ENCODE data around the gene SOST.
A peak's percentile ranks its signal among the peaks of the same experiment; 100 is the strongest.

The SOST gene

DNA sequence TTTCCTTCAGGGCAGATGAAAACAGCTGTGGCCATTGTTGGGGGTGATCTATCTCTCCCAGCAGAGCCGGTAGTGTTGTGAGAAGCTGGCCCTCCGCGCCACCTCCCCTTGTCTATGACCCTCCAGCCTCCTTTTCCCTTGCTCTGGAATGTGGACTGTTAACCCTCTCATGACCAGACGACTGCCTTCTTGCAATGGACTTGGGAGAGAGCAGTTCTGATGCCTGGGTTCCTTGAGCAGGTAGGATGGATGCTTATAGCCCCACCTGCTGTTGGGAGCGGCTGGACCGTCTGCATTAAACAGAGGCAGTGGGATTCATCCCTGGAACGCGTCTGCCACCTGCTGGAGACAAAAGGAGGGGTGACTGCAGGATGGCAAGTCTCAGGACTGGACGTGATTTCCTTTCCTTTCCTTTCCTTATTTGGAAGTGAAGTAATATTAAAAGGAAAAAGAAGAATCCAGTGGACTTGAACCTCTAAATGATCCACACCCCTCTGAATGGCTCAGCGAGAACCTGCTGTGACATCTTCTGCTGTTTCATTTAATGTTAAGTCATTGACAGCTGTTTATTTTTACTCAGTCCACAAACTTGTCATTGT lies 1.8 kb upstream of the SOST start:
- ChIA-PET CTCF (interaction anchor here (0.6 to 6.9 kb wide), 52 partner anchors 8 to 460 kb away, joined by 3 to 132 read pairs (median 5); partner anchors contain the start of genes CFAP97D1, DHX8 and ETV4), POLR2A (interaction anchor here (1.3 to 1.8 kb wide), 2 partner anchors 66 to 186 kb away, joined by 4 to 8 read pairs; no protein-coding TSS in a partner anchor)
- no peak overlapping the region for H3K27ac ChIP-seq (ENCODE audit: extremely low read depth, low read depth, low read length)
- no peaks in the 10 kb centered on the region for H3K9me3 ChIP-seq (ENCODE audit: control insufficient read depth, insufficient read depth, low read depth, low read length)
- peaks cover 2% of the 10 kb centered on the region; the same call in 1 of the 2 replicates for H3K4me1 ChIP-seq (ENCODE audit: control insufficient read depth, insufficient read depth, low read length)
- H3K36me3 ChIP-seq (ENCODE audit: control insufficient read depth in 2 of 2, insufficient read depth in 1 of 2, low read length in 2 of 2): no peaks in the 10 kb centered on the region
- no peak overlapping the region for H3K4me3 ChIP-seq (ENCODE audit: low read depth, low read length)
- TF ChIP-seq ZEB2 (tag by site-specific recombination; IDR thresholded peaks at IDR 0.05): peak; percentile 80
- TF ChIP-seq ZNF600 (tag by site-specific recombination; IDR thresholded peaks at IDR 0.05): peak; percentile 52; the same call in 1 of the 2 replicates
- TF ChIP-seq ZBTB20 (tag by site-specific recombination; IDR thresholded peaks at IDR 0.05): 0 out of 2 replicates have a peak, but pooled peaks have one; percentile 25
- TF ChIP-seq ZNF114 (tag by site-specific recombination; IDR thresholded peaks at IDR 0.05): no peak
- TF ChIP-seq, protein P1, sequence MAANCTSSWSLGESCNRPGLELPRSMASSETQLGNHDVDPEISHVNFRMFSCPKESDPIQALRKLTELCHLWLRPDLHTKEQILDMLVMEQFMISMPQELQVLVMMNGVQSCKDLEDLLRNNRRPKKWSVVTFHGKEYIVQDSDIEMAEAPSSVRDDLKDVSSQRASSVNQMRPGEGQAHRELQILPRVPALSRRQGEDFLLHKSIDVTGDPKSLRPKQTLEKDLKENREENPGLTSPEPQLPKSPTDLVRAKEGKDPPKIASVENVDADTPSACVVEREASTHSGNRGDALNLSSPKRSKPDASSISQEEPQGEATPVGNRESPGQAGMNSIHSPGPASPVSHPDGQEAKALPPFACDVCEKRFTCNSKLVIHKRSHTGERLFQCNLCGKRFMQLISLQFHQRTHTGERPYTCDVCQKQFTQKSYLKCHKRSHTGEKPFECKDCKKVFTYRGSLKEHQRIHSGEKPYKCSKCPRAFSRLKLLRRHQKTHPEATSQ (tag by site-specific recombination; IDR thresholded peaks at IDR 0.05): no peak
- no peak for TF ChIP-seq SETDB1 (IDR thresholded peaks at IDR 0.05; ENCODE audit: insufficient read length, low read length)
- TF ChIP-seq ZNF701 (tag by site-specific recombination; IDR thresholded peaks at IDR 0.05): no peak
- no peak for TF ChIP-seq ZNF626 (tag by site-specific recombination; IDR thresholded peaks at IDR 0.05)
- TF ChIP-seq ZNF768 (tag by site-specific recombination; IDR thresholded peaks at IDR 0.05): no peak
- TF ChIP-seq, protein P2, sequence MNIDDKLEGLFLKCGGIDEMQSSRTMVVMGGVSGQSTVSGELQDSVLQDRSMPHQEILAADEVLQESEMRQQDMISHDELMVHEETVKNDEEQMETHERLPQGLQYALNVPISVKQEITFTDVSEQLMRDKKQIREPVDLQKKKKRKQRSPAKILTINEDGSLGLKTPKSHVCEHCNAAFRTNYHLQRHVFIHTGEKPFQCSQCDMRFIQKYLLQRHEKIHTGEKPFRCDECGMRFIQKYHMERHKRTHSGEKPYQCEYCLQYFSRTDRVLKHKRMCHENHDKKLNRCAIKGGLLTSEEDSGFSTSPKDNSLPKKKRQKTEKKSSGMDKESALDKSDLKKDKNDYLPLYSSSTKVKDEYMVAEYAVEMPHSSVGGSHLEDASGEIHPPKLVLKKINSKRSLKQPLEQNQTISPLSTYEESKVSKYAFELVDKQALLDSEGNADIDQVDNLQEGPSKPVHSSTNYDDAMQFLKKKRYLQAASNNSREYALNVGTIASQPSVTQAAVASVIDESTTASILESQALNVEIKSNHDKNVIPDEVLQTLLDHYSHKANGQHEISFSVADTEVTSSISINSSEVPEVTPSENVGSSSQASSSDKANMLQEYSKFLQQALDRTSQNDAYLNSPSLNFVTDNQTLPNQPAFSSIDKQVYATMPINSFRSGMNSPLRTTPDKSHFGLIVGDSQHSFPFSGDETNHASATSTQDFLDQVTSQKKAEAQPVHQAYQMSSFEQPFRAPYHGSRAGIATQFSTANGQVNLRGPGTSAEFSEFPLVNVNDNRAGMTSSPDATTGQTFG (tag by site-specific recombination; IDR thresholded peaks at IDR 0.05; ENCODE audit: borderline replicate concordance): no peak
- peak; percentile 76; the same call in 1 of the 2 replicates for TF ChIP-seq ZFP37 (tag by site-specific recombination; IDR thresholded peaks at IDR 0.05)
- TF ChIP-seq, protein P3, sequence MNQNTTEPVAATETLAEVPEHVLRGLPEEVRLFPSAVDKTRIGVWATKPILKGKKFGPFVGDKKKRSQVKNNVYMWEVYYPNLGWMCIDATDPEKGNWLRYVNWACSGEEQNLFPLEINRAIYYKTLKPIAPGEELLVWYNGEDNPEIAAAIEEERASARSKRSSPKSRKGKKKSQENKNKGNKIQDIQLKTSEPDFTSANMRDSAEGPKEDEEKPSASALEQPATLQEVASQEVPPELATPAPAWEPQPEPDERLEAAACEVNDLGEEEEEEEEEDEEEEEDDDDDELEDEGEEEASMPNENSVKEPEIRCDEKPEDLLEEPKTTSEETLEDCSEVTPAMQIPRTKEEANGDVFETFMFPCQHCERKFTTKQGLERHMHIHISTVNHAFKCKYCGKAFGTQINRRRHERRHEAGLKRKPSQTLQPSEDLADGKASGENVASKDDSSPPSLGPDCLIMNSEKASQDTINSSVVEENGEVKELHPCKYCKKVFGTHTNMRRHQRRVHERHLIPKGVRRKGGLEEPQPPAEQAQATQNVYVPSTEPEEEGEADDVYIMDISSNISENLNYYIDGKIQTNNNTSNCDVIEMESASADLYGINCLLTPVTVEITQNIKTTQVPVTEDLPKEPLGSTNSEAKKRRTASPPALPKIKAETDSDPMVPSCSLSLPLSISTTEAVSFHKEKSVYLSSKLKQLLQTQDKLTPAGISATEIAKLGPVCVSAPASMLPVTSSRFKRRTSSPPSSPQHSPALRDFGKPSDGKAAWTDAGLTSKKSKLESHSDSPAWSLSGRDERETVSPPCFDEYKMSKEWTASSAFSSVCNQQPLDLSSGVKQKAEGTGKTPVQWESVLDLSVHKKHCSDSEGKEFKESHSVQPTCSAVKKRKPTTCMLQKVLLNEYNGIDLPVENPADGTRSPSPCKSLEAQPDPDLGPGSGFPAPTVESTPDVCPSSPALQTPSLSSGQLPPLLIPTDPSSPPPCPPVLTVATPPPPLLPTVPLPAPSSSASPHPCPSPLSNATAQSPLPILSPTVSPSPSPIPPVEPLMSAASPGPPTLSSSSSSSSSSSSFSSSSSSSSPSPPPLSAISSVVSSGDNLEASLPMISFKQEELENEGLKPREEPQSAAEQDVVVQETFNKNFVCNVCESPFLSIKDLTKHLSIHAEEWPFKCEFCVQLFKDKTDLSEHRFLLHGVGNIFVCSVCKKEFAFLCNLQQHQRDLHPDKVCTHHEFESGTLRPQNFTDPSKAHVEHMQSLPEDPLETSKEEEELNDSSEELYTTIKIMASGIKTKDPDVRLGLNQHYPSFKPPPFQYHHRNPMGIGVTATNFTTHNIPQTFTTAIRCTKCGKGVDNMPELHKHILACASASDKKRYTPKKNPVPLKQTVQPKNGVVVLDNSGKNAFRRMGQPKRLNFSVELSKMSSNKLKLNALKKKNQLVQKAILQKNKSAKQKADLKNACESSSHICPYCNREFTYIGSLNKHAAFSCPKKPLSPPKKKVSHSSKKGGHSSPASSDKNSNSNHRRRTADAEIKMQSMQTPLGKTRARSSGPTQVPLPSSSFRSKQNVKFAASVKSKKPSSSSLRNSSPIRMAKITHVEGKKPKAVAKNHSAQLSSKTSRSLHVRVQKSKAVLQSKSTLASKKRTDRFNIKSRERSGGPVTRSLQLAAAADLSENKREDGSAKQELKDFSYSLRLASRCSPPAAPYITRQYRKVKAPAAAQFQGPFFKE (tag by site-specific recombination; IDR thresholded peaks at IDR 0.05; ENCODE audit: borderline replicate concordance): no peak
- TF ChIP-seq ZNF629 (tag by site-specific recombination; IDR thresholded peaks at IDR 0.05): peak; percentile 57; the same call in 1 of the 2 replicates
- TF ChIP-seq, protein P4, sequence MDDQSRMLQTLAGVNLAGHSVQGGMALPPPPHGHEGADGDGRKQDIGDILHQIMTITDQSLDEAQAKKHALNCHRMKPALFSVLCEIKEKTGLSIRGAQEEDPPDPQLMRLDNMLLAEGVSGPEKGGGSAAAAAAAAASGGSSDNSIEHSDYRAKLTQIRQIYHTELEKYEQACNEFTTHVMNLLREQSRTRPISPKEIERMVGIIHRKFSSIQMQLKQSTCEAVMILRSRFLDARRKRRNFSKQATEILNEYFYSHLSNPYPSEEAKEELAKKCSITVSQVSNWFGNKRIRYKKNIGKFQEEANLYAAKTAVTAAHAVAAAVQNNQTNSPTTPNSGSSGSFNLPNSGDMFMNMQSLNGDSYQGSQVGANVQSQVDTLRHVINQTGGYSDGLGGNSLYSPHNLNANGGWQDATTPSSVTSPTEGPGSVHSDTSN (CRISPR knock-in tag; IDR thresholded peaks at IDR 0.05): no peak; the same call in 1 of the 2 replicates
- TF ChIP-seq, protein P5, sequence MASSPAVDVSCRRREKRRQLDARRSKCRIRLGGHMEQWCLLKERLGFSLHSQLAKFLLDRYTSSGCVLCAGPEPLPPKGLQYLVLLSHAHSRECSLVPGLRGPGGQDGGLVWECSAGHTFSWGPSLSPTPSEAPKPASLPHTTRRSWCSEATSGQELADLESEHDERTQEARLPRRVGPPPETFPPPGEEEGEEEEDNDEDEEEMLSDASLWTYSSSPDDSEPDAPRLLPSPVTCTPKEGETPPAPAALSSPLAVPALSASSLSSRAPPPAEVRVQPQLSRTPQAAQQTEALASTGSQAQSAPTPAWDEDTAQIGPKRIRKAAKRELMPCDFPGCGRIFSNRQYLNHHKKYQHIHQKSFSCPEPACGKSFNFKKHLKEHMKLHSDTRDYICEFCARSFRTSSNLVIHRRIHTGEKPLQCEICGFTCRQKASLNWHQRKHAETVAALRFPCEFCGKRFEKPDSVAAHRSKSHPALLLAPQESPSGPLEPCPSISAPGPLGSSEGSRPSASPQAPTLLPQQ (tag by site-specific recombination; IDR thresholded peaks at IDR 0.05): peak; percentile 82
- TF ChIP-seq, protein P6, sequence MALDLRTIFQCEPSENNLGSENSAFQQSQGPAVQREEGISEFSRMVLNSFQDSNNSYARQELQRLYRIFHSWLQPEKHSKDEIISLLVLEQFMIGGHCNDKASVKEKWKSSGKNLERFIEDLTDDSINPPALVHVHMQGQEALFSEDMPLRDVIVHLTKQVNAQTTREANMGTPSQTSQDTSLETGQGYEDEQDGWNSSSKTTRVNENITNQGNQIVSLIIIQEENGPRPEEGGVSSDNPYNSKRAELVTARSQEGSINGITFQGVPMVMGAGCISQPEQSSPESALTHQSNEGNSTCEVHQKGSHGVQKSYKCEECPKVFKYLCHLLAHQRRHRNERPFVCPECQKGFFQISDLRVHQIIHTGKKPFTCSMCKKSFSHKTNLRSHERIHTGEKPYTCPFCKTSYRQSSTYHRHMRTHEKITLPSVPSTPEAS (tag by site-specific recombination; IDR thresholded peaks at IDR 0.05): no peak
- TF ChIP-seq SALL2 (tag by site-specific recombination; IDR thresholded peaks at IDR 0.05; ENCODE audit: borderline replicate concordance): no peak
- no peak for TF ChIP-seq MYNN (tag by site-specific recombination; IDR thresholded peaks at IDR 0.05; ENCODE audit: borderline replicate concordance)
- TF ChIP-seq ZNF394 (tag by site-specific recombination; IDR thresholded peaks at IDR 0.05; ENCODE audit: borderline replicate concordance): peak; percentile 58; the same call in 1 of the 2 replicates
- TF ChIP-seq, protein P7, sequence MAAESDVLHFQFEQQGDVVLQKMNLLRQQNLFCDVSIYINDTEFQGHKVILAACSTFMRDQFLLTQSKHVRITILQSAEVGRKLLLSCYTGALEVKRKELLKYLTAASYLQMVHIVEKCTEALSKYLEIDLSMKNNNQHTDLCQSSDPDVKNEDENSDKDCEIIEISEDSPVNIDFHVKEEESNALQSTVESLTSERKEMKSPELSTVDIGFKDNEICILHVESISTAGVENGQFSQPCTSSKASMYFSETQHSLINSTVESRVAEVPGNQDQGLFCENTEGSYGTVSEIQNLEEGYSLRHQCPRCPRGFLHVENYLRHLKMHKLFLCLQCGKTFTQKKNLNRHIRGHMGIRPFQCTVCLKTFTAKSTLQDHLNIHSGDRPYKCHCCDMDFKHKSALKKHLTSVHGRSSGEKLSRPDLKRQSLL (tag by site-specific recombination; IDR thresholded peaks at IDR 0.05): no peak
- TF ChIP-seq ZNF366 (tag by site-specific recombination; conservative IDR thresholded peaks at IDR 0.05): no peak; the same call in 1 of the 2 replicates
- no peak for TF ChIP-seq ZNF514 (tag by site-specific recombination; IDR thresholded peaks at IDR 0.05)
